RWPE2 (cell line): Measurements from ENCODE around the gene HJV.
A peak's percentile ranks its signal among the peaks of the same experiment; 100 is the strongest.

Source experiments
- ATAC-seq: fragments of 200-7000 bp; cut with Tn5 transposase; 3 replicates; pipeline ENCODE4 v1.9.1; 2021; ENCODE audit warnings: low read depth
- DNase-seq: peaks from one replicate; pipeline ENCODE4 v3.0.0-alpha.2; 2020; ENCODE audit warnings: low spot score
- H3K27ac ChIP-seq: fragments of 450-650 bp; 2 replicates; pipeline ENCODE4 v1.5.1; 2017; ENCODE audit warnings: mild to moderate bottlenecking; ENCODE audit not compliant: poor library complexity, severe bottlenecking
- H3K27me3 ChIP-seq: fragments of 250-450 bp; sonication (Bioruptor Pico); 2 replicates; pipeline ENCODE4 v1.5.1; 2021; ENCODE audit warnings: mild to moderate bottlenecking, moderate library complexity; ENCODE audit not compliant: insufficient read depth, poor library complexity, severe bottlenecking
- H3K36me3 ChIP-seq: fragments of 250-450 bp; sonication (Bioruptor Pico); 2 replicates; pipeline ENCODE4 v1.5.1; 2020; ENCODE audit warnings: low read depth, mild to moderate bottlenecking, moderate library complexity
- H3K4me1 ChIP-seq: fragments of 250-450 bp; sonication (Bioruptor Pico); 2 replicates; pipeline ENCODE4 v1.5.1; 2021; ENCODE audit warnings: mild to moderate bottlenecking, moderate library complexity; ENCODE audit not compliant: insufficient read depth, poor library complexity, severe bottlenecking
- H3K4me3 ChIP-seq: fragments of 250-450 bp; sonication (Bioruptor Pico); 2 replicates; pipeline ENCODE4 v1.5.1; 2021; ENCODE audit warnings: mild to moderate bottlenecking, moderate library complexity; ENCODE audit not compliant: severe bottlenecking
- H3K9me3 ChIP-seq: fragments of 250-450 bp; sonication (Bioruptor Pico); 2 replicates; pipeline ENCODE4 v1.5.1; 2021; ENCODE audit warnings: mild to moderate bottlenecking, moderate library complexity; ENCODE audit not compliant: severe bottlenecking
- TF ChIP-seq, protein P1 (sequence below): fragments of 450-650 bp; IDR thresholded peaks from one replicate; pipeline ENCODE4 v1.5.1; 2017; ENCODE audit warnings: mild to moderate bottlenecking, moderate library complexity; ENCODE audit not compliant: poor library complexity, severe bottlenecking

Gene HJV

GRCh38 chr1:145990249-145990855 lies 31.2 kb downstream of the HJV start:
- peak; percentile 8; the same call in 1 of the 3 replicates for ATAC-seq
- no peak overlapping the region for H3K4me3 ChIP-seq
- no peak for DNase-seq
- no peak overlapping the region for H3K27ac ChIP-seq
- H3K27me3 ChIP-seq, result no peaks in the 10 kb centered on the region
- TF ChIP-seq, protein P1, sequence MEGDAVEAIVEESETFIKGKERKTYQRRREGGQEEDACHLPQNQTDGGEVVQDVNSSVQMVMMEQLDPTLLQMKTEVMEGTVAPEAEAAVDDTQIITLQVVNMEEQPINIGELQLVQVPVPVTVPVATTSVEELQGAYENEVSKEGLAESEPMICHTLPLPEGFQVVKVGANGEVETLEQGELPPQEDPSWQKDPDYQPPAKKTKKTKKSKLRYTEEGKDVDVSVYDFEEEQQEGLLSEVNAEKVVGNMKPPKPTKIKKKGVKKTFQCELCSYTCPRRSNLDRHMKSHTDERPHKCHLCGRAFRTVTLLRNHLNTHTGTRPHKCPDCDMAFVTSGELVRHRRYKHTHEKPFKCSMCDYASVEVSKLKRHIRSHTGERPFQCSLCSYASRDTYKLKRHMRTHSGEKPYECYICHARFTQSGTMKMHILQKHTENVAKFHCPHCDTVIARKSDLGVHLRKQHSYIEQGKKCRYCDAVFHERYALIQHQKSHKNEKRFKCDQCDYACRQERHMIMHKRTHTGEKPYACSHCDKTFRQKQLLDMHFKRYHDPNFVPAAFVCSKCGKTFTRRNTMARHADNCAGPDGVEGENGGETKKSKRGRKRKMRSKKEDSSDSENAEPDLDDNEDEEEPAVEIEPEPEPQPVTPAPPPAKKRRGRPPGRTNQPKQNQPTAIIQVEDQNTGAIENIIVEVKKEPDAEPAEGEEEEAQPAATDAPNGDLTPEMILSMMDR, result no peak
- peaks cover 16% of the 10 kb centered on the region for H3K4me1 ChIP-seq
- peaks cover 35% of the 10 kb centered on the region for H3K36me3 ChIP-seq
- no peaks in the 10 kb centered on the region for H3K9me3 ChIP-seq

DNA sequence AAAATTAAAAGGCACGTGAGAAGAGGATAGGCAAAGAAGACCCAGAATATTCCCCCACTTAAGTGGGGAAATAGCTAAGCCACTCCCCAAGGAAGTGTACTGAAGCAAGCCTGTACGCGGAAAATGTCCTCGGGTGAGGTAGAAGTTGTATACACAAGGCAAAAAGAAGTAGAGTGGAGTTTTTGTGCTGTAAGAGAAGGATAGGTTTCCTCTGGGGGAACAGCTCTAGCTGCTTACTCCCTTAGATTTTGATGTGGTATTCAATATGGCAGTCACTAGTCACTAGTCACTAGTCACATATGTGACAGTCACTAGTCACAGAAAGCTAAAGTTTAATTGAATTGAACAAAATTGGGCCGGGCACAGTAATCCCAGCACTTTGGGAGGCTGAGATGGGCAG lies 32.8 kb downstream of the HJV start:
- Histone ChIP-seq H3K27ac (no peak overlapping the region), H3K36me3 (peaks cover 19% of the 10 kb centered on the region), H3K27me3 (no peaks in the 10 kb centered on the region), H3K4me3 (no peak overlapping the region), H3K9me3 (no peaks in the 10 kb centered on the region), H3K4me1 (peaks cover 23% of the 10 kb centered on the region)
- TF ChIP-seq, protein P1, result no peak
- no peak for DNase-seq
- ATAC-seq, result no peak

DNA sequence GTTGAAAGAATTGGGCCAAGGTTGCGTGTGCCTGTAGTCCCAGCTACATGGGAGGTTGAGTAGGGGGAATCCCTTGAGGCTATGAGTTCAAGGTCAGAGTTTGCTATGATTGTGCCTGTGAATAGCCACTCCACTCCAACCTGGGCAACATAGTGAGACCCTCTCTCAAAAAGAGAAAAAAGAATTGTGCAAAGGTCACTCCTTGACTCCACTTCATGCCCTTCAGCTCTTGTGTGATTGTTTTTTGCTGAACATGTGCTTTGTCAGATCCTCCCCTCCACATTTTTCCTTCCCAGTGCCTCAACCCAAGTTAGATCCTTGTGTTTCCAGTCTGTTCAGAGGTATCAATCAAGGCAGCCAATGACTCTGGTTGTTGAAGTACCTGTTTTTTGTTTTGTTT lies 33.6 kb downstream of the HJV start:
- no peak for DNase-seq
- Histone ChIP-seq H3K4me3 (no peak overlapping the region), H3K4me1 (peaks cover 15% of the 10 kb centered on the region), H3K9me3 (no peaks in the 10 kb centered on the region), H3K27me3 (no peaks in the 10 kb centered on the region), H3K36me3 (peaks cover 10% of the 10 kb centered on the region), H3K27ac (no peak overlapping the region)
- TF ChIP-seq, protein P1, result no peak
- no peak for ATAC-seq

DNA sequence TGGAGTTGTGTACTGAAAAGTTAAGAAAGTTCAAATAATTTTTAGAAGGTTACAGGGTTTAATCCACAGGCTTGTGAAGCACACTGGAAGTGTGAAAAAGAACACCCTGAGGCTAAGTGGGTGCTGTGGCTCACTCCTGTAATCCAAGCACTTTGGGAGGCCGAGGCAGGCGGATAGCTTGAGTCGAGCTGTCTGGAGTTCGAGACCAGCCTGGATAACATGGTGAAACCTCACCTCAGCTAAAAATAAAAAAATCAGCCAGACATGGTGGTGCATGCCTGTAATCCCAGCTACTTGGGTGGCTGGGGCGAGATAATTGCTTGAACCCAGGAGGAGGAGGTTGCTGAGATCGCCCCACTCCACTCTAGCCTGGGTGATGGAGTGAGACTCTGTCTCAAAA lies 35.0 kb downstream of the HJV start:
- no peak for ATAC-seq
- H3K4me1 ChIP-seq, result peaks cover 14% of the 10 kb centered on the region
- TF ChIP-seq, protein P1, result no peak
- no peaks in the 10 kb centered on the region for H3K9me3 ChIP-seq
- peak overlapping the region; percentile 56 for H3K27ac ChIP-seq
- H3K27me3 ChIP-seq, result no peaks in the 10 kb centered on the region
- no peak overlapping the region for H3K4me3 ChIP-seq
- no peaks in the 10 kb centered on the region for H3K36me3 ChIP-seq
- no peak for DNase-seq
